K562 (cell line): ENCODE results near the gene DAPK1. TPM values are rescaled to one million over a fixed set of nuclear protein-coding genes. Genes with fewer than 3 reads are reported as not detected.

ENCODE experiments used
- ATAC-seq: fragments of 200-7000 bp; cut with Tn5 transposase; 3 replicates; pipeline ENCODE4 v1.9.1; 2020; ENCODE audit warnings: moderate library complexity
- BruUV-seq: library from RNA; stranded (reverse); fragments of 400-500 nt; replicated peaks from 2 replicates; lab custom pipeline; 2021; lab: Mats Ljungman, UMichigan
- CTCF ChIA-PET: fragments of 300-600 bp; formaldehyde crosslinking; extraction: SDS; loops from one replicate; lab custom pipeline; 2021; ENCODE audit warnings: low intra/inter-chr PET ratio; lab: Yijun Ruan, JAX
- POLR2A ChIA-PET: fragments of 300-600, 350-650 bp; sonication (Branson Sonifier 250); formaldehyde crosslinking; extraction: SDS; loops from one replicate; lab custom pipeline; 2021; ENCODE audit warnings: antibody characterized with exemption, inconsistent platforms; lab: Yijun Ruan, JAX
- DNase-seq, 4 experiments: peaks; one replicate each; pipeline versions ENCODE4 v3.0.0 to v3.0.0-alpha.2; 2011 to 2018; ENCODE audit warnings: low spot score in 3 of 4, mixed read lengths in 3 of 4; ENCODE audit errors: extremely low read depth in 1 of 4
- FAIRE-seq: peaks from 2 replicates; lab custom pipeline; 2011; peaks lifted over from hg19 to GRCh38; lab: Jason Lieb, UNC
- H2AFZ ChIP-seq: 2 replicates; pipeline ENCODE4 v1.6.0; 2011; ENCODE audit warnings: low read depth, low read length, control low read depth, inconsistent platforms
- H3K27ac ChIP-seq: fragments of 200-600 bp; 3 replicates; pipeline ENCODE4 v1.8.0; 2011; ENCODE audit warnings: low read depth, mild to moderate bottlenecking, control low read depth, inconsistent platforms, low read length, moderate library complexity, mixed read lengths; ENCODE audit errors: extremely low read depth
- H3K27me3 ChIP-seq, 2 experiments: fragments of 300-600 bp in 1 of 2; 2 replicates in 1 of 2; 3 replicates in 1 of 2; pipeline versions ENCODE4 v1.6.0 to v1.8.0; 2011; ENCODE audit warnings: inconsistent platforms in 2 of 2, low read length in 2 of 2, mild to moderate bottlenecking in 1 of 2, mixed read lengths in 1 of 2, moderate library complexity in 1 of 2; ENCODE audit not compliant: control insufficient read depth in 2 of 2, insufficient read depth in 2 of 2
- H3K36me3 ChIP-seq: fragments of 300-600 bp; 3 replicates; pipeline ENCODE4 v1.8.0; 2011; ENCODE audit warnings: mild to moderate bottlenecking, low read length, inconsistent platforms; ENCODE audit not compliant: control insufficient read depth, insufficient read depth
- H3K4me1 ChIP-seq, 2 experiments: fragments of 200-600 bp in 1 of 2; replicated peaks in 1 of 2; 2 replicates in 1 of 2; 3 replicates in 1 of 2; pipeline versions ENCODE4 v1.5.1 to v1.8.0; 2011; ENCODE audit warnings: inconsistent platforms in 2 of 2, low read length in 2 of 2, mild to moderate bottlenecking in 1 of 2, mixed read lengths in 1 of 2, moderate library complexity in 1 of 2; ENCODE audit not compliant: control insufficient read depth in 2 of 2, insufficient read depth in 2 of 2
- H3K4me2 ChIP-seq: 2 replicates; pipeline ENCODE4 v1.6.1; 2011; ENCODE audit warnings: low read length, control low read depth, inconsistent platforms, mixed read lengths; ENCODE audit not compliant: insufficient read depth
- H3K4me3 ChIP-seq: fragments of 200-600 bp; sonication (generic), shearing (Covaris generic); 2 replicates; pipeline ENCODE4 v1.5.1; 2016; ENCODE audit warnings: control low read depth, inconsistent platforms
- H3K79me2 ChIP-seq: fragments of 200-600 bp; 3 replicates; pipeline ENCODE4 v1.8.0; 2011; ENCODE audit warnings: low read length, inconsistent platforms; ENCODE audit not compliant: control insufficient read depth, insufficient read depth
- H3K9ac ChIP-seq, 2 experiments: 2 replicates each; pipeline versions ENCODE4 v1.6.0 to v1.6.1; 2011; ENCODE audit warnings: low read depth in 2 of 2, low read length in 2 of 2, control low read depth in 1 of 2, inconsistent platforms in 1 of 2, mild to moderate bottlenecking in 1 of 2, mixed read lengths in 1 of 2; ENCODE audit not compliant: insufficient read depth in 1 of 2
- H3K9me1 ChIP-seq: one replicate; pipeline ENCODE4 v1.6.0; 2011; ENCODE audit warnings: inconsistent platforms, mild to moderate bottlenecking, low read length, moderate library complexity; ENCODE audit not compliant: control insufficient read depth, insufficient read depth
- H3K9me3 ChIP-seq: replicated peaks from 2 replicates; pipeline ENCODE4 v1.5.1; 2011; ENCODE audit warnings: low read depth, low read length, inconsistent platforms; ENCODE audit not compliant: control insufficient read depth, insufficient read depth
- H4K20me1 ChIP-seq: replicated peaks from 2 replicates; pipeline ENCODE4 v1.6.1; 2011; ENCODE audit warnings: low read length, inconsistent platforms, mixed read lengths; ENCODE audit not compliant: control insufficient read depth, insufficient read depth
- CC2D1A ChIP-seq: fragments of 450-650 bp; IDR thresholded peaks from 2 replicates; pipeline ENCODE4 v1.6.1; 2017; ENCODE audit warnings: mild to moderate bottlenecking
- GABPA ChIP-seq: fragments of 200-800 bp; sonication (Bioruptor generic); conservative IDR thresholded peaks from 2 replicates; pipeline ENCODE4 v1.6.1; 2016; ENCODE audit warnings: low read depth, missing genetic modification characterization, missing compliant biosample characterization
- PRMT5 ChIP-seq: sonication (generic); formaldehyde crosslinking; IDR thresholded peaks from 2 replicates; pipeline ENCODE4 v1.5.0; 2020; ENCODE audit warnings: missing genetic modification reagents
- ZNF347 ChIP-seq: fragments of 450-650 bp; formaldehyde crosslinking; IDR thresholded peaks from 2 replicates; pipeline ENCODE4 v1.4.0; 2020; ENCODE audit warnings: low read depth, mild to moderate bottlenecking, moderate library complexity
- ZNF57 ChIP-seq: fragments of 450-650 bp; formaldehyde crosslinking; IDR thresholded peaks from 2 replicates; pipeline ENCODE4 v1.4.0; 2020; ENCODE audit warnings: mild to moderate bottlenecking, moderate library complexity
- WGBS: fragments of 100-300 bp; shearing (Covaris generic); methylation state at CpG from one replicate; pipeline ENCODE4 v1.1.6; 2016; ENCODE audit warnings: low coverage, mixed read lengths; ENCODE audit not compliant: insufficient coverage; ENCODE audit errors: missing lambda C conversion rate; 5-methylcytosine and 5-hydroxymethylcytosine counted together
- in situ Hi-C: fragments of 300-500 bp; cut with MboI; formaldehyde crosslinking; loops from 4 replicates; pipeline ENCODE4 v1.15.0; 2018; ENCODE audit warnings: inconsistent platforms, mixed read lengths
- intact Hi-C: fragments of 100-400 bp; cut with micrococcal nuclease; formaldehyde crosslinking; loops from 2 replicates; pipeline ENCODE4 v1.14.2; 2022
- polyA plus RNA-seq, 8 experiments: library from polyadenylated mRNA; depleted of rRNA in 4 of 8; stranded (reverse) in 5 of 8; unstranded in 3 of 8; fragments of >200 nt; fragmentation: Nextera tagmentation in 2 of 8; fragmentation: Illumina TruSeq in 1 of 8; extraction: Ambion mirVana in 2 of 8; extraction: Trizol in 1 of 8; gene quantifications; 2 replicates each; pipeline versions ENCODE4 v1.2.1 to v1.2.3, GENCODE V29; 2011 to 2014; ENCODE audit warnings: inconsistent platforms in 1 of 8, missing spikeins in 1 of 8
- total RNA-seq, 7 experiments: library from RNA; depleted of rRNA in 6 of 7; stranded (reverse); fragments of >200 nt in 6 of 7; fragmentation: Illumina TruSeq in 2 of 7; extraction: Trizol in 2 of 7; gene quantifications; 2 replicates each; pipeline versions ENCODE4 v1.2.1 to v1.2.3, GENCODE V29; 2011 to 2021; ENCODE audit warnings: low replicate concordance in 1 of 7
- TF ChIP-seq, protein P1 (sequence below): IDR thresholded peaks from 3 replicates; pipeline ENCODE4 v1.6.1; 2011; ENCODE audit warnings: borderline replicate concordance, mild to moderate bottlenecking, moderate library complexity; ENCODE audit not compliant: insufficient read length; ENCODE audit errors: extremely low read depth

The DAPK1 gene
- total and polyA plus RNA-seq, 9 of the 15 experiments (the other 6 are each of a cell fraction or from before 2014, with no cell fraction given) = 1.7 to 26.4 (median 15.8) TPM

DNA sequence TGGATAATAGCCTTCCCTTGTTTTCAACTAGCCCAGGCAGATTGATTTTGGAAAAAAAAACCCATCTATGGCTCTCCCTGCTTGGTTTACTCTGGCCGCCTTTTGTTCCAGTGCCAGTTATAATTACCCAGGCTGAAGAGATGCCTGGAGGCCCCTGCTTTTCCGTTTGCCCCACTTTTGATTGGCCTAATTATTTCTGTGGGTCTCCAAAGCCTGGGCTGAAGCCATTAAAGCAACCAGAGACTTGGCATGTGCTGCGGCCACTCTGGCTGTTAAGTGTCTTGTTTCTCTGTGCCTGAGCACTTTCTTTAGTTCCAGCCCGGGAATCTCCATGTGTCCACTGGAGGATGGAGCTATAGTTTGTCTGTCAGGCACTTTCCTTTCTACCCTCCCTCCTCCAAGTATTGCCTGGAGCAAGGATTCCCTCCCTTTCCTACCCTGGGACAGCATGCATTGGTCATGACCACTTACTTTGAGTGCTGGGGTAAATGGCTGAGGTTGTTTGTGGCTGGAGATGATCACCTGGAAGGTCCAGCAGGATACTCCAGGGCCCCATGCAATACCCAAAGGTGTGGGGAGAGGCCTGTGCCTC lies 123.2 kb downstream of the DAPK1 start:
- no peak for FAIRE-seq
- 64% methylated on average over 4 of the region's 4 CpGs for WGBS
- no peak overlapping the region for H3K4me2 ChIP-seq
- POLR2A ChIA-PET = no interaction called here
- TF ChIP-seq PRMT5 (CRISPR knock-in tag) (no peak), CC2D1A (no peak), ZNF347 (CRISPR knock-in tag) (no peak), ZNF57 (CRISPR knock-in tag) (no peak), GABPA (tag) (no peak)
- TF ChIP-seq, protein P1, sequence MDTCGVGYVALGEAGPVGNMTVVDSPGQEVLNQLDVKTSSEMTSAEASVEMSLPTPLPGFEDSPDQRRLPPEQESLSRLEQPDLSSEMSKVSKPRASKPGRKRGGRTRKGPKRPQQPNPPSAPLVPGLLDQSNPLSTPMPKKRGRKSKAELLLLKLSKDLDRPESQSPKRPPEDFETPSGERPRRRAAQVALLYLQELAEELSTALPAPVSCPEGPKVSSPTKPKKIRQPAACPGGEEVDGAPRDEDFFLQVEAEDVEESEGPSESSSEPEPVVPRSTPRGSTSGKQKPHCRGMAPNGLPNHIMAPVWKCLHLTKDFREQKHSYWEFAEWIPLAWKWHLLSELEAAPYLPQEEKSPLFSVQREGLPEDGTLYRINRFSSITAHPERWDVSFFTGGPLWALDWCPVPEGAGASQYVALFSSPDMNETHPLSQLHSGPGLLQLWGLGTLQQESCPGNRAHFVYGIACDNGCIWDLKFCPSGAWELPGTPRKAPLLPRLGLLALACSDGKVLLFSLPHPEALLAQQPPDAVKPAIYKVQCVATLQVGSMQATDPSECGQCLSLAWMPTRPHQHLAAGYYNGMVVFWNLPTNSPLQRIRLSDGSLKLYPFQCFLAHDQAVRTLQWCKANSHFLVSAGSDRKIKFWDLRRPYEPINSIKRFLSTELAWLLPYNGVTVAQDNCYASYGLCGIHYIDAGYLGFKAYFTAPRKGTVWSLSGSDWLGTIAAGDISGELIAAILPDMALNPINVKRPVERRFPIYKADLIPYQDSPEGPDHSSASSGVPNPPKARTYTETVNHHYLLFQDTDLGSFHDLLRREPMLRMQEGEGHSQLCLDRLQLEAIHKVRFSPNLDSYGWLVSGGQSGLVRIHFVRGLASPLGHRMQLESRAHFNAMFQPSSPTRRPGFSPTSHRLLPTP = no peak
- TF ChIP-seq, all 486 proteins: peak for 0
- H4K20me1 ChIP-seq = no peaks in the 10 kb centered on the region
- ATAC-seq (no peak), DNase-seq (no peak)
- no peaks in the 10 kb centered on the region for H3K27me3 ChIP-seq
- H3K9me1 ChIP-seq = no peaks in the 10 kb centered on the region
- in situ Hi-C loops (no loop called here), intact Hi-C loops (no loop called here)
- no peaks in the 10 kb centered on the region for H3K9me3 ChIP-seq
- H3K79me2 ChIP-seq = no peaks in the 10 kb centered on the region
- H3K9ac ChIP-seq = no peak overlapping the region
- no TSS peak for BruUV-seq
- no peak overlapping the region for H3K4me3 ChIP-seq
- no peak overlapping the region for H3K27ac ChIP-seq
- CTCF ChIA-PET = no interaction called here
- H3K36me3 ChIP-seq = 0 out of 3 replicates have a peak, but pooled peaks cover 4% of the 10 kb centered on the region
- no peaks in the 10 kb centered on the region; a peak in 1 of 5 replicates for H3K4me1 ChIP-seq
- H2AFZ ChIP-seq = no peak overlapping the region
